Measurements from ENCODE around the gene LARP6.

DNA sequence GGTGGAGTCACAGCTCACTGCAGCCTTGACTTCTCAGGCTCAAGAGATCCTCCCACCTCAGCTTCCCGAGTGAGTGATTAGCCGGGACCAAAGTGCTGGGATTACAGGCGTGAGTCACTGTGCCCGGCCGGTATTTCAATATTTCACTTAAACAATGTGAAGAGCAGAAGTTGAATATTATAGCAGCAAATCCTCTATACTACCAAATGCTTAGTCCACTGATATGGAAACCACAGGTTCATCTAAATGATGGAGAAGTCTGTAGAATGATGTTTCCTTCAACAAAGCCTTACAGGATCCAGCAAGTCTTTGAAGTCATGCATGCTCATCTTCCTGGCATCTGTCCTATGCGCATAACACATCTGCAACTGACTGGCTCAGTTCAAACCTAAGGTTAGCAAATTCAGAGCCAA is 70.3 kb downstream of the LARP6 start:
- TF ChIP-seq WIZ (CRISPR knock-in tag; IDR thresholded peaks at IDR 0.05) (no peak), ZMAT5 (CRISPR knock-in tag; IDR thresholded peaks at IDR 0.05; ENCODE audit: borderline replicate concordance, low read depth) (no peak), NBN (conservative IDR thresholded peaks at IDR 0.05) (no peak)
